ENCODE data around the gene STXBP5. TPM values are rescaled to one million over a fixed set of nuclear protein-coding genes. Genes with fewer than 3 reads are reported as not detected.

The STXBP5 gene
- total and polyA plus RNA-seq, 2 donors (not counting 1 experiment from before 2014, with no cell fraction given), result 4.6 to 24.1 TPM

DNA sequence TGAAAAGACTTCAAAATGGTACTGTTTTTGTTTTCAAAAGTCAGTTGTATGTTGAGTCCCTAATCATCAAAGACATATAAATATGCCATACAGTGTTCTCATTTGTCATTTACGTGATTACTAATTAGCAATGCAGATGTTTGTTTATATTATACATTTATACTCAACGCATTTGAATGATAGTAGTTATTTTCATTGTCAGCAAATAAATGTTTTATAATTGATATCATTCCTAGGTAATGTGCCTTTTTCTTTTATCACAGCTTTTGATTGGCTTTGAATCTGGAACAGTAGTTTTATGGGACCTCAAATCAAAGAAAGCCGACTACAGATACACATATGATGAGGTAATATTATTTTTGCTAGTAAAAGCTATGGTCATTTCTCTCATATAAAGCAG, 62.6 kb downstream of the STXBP5 start:
- CTCF ChIA-PET, result no interaction called here

DNA sequence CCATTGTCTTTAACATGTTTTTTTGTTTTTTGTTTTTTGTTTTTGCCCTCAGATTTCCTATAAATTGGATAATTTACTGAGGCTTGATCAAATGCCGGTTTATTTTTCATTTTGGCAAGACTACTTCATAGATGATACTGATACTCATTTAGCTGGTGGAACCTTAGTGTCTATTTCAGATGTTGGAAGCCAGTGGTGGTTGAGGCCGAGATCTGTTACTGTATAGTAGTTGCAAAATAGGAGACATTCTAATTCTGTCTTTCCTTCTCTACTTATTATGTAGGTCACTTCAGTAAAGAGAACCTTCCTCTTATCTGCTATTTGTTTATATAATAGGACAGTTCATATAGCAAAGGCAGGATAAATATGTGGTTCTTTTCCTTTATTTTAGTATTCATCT, 63.4 kb downstream of the STXBP5 start:
- Histone ChIP-seq H3K36me3 (replicated peaks in 1 of 2; ENCODE audit: control extremely low read depth in 1 of 2, control insufficient read depth in 1 of 2, extremely low read depth in 1 of 2, insufficient read depth in 2 of 2, low read length in 1 of 2) (peaks cover 4 to 7% of the 10 kb centered on the region in 2 experiments), H3K9me3 (ENCODE audit: control extremely low read depth in 1 of 3, control insufficient read depth in 2 of 3, insufficient read depth in 1 of 3, low read length in 2 of 3) (no peaks in the 10 kb centered on the region), H3K9ac (ENCODE audit: low read length) (no peak overlapping the region), H3K4me2 (replicated peaks; ENCODE audit: low read depth, low read length, poor library complexity, severe bottlenecking) (no peak overlapping the region), H3K4me3 (ENCODE audit: control extremely low read depth in 1 of 5, extremely low read depth in 1 of 5, insufficient read depth in 1 of 5, low read depth in 2 of 5, low read length in 4 of 5) (no peak overlapping the region), H3K4me1 (ENCODE audit: control insufficient read depth in 2 of 2, insufficient read depth in 2 of 2, low read length in 2 of 2) (no peaks in the 10 kb centered on the region), H3K27ac (ENCODE audit: low read length in 2 of 2) (no peak overlapping the region), H2AFZ (ENCODE audit: insufficient read depth, low read depth, low read length, poor library complexity, severe bottlenecking) (no peak overlapping the region), H3K79me2 (ENCODE audit: control insufficient read depth, insufficient read depth, low read length) (no peaks in the 10 kb centered on the region), H4K20me1 (ENCODE audit: control insufficient read depth, insufficient read depth, low read length, poor library complexity, severe bottlenecking) (no peaks in the 10 kb centered on the region), H3K27me3 (replicated peaks in 1 of 4; ENCODE audit: control extremely low read depth in 1 of 4, control insufficient read depth in 3 of 4, insufficient read depth in 4 of 4, low read length in 3 of 4) (no peaks in the 10 kb centered on the region)
- Mint-ChIP-seq H3K27ac (no peak overlapping the region), H3K27me3 (no peaks in the 10 kb centered on the region), H3K9me3 (ENCODE audit: insufficient read depth) (no peaks in the 10 kb centered on the region), H3K4me3 (no peak overlapping the region), H3K4me1 (no peaks in the 10 kb centered on the region)
- intact Hi-C loops (cut with micrococcal nuclease), result no loop called here
- TF ChIP-seq EZH2 (IDR thresholded peaks at IDR 0.05; ENCODE audit: borderline replicate concordance, insufficient read depth, low read depth, low read length, poor library complexity, severe bottlenecking), result no peak
- TF ChIP-seq, protein P1, sequence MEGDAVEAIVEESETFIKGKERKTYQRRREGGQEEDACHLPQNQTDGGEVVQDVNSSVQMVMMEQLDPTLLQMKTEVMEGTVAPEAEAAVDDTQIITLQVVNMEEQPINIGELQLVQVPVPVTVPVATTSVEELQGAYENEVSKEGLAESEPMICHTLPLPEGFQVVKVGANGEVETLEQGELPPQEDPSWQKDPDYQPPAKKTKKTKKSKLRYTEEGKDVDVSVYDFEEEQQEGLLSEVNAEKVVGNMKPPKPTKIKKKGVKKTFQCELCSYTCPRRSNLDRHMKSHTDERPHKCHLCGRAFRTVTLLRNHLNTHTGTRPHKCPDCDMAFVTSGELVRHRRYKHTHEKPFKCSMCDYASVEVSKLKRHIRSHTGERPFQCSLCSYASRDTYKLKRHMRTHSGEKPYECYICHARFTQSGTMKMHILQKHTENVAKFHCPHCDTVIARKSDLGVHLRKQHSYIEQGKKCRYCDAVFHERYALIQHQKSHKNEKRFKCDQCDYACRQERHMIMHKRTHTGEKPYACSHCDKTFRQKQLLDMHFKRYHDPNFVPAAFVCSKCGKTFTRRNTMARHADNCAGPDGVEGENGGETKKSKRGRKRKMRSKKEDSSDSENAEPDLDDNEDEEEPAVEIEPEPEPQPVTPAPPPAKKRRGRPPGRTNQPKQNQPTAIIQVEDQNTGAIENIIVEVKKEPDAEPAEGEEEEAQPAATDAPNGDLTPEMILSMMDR (IDR thresholded peaks at IDR 0.05), result no peak
- ChIA-PET CTCF (no interaction called here), POLR2A (no interaction called here)
- DNase-seq, result no peak
- no peak for ATAC-seq (ENCODE audit: low read depth)
- WGBS (ENCODE audit: insufficient coverage), result no CpG with 5 or more reads among the region's 2 CpGs

More for the DNA sequence above, 62.6 kb downstream of the STXBP5 start:
- Mint-ChIP-seq H3K27me3 (no peaks in the 10 kb centered on the region), H3K27ac (no peak overlapping the region), H3K9me3 (ENCODE audit: insufficient read depth) (no peaks in the 10 kb centered on the region), H3K4me1 (no peaks in the 10 kb centered on the region), H3K4me3 (no peak overlapping the region)
- ATAC-seq (ENCODE audit: low read depth) (no peak), DNase-seq (no peak)
- Histone ChIP-seq H3K36me3 (replicated peaks in 1 of 2; ENCODE audit: control extremely low read depth in 1 of 2, control insufficient read depth in 1 of 2, extremely low read depth in 1 of 2, insufficient read depth in 2 of 2, low read length in 1 of 2) (peaks cover 4 to 7% of the 10 kb centered on the region in 2 experiments), H3K4me3 (ENCODE audit: control extremely low read depth in 1 of 5, extremely low read depth in 1 of 5, insufficient read depth in 1 of 5, low read depth in 2 of 5, low read length in 4 of 5) (no peak overlapping the region), H3K4me1 (ENCODE audit: control insufficient read depth in 2 of 2, insufficient read depth in 2 of 2, low read length in 2 of 2) (no peaks in the 10 kb centered on the region), H3K27ac (ENCODE audit: low read length in 2 of 2) (no peak overlapping the region), H3K27me3 (replicated peaks in 1 of 4; ENCODE audit: control extremely low read depth in 1 of 4, control insufficient read depth in 3 of 4, insufficient read depth in 4 of 4, low read length in 3 of 4) (no peaks in the 10 kb centered on the region), H3K79me2 (ENCODE audit: control insufficient read depth, insufficient read depth, low read length) (no peaks in the 10 kb centered on the region), H4K20me1 (ENCODE audit: control insufficient read depth, insufficient read depth, low read length, poor library complexity, severe bottlenecking) (no peaks in the 10 kb centered on the region), H3K9ac (ENCODE audit: low read length) (no peak overlapping the region), H3K9me3 (ENCODE audit: control extremely low read depth in 1 of 3, control insufficient read depth in 2 of 3, insufficient read depth in 1 of 3, low read length in 2 of 3) (no peaks in the 10 kb centered on the region), H2AFZ (ENCODE audit: insufficient read depth, low read depth, low read length, poor library complexity, severe bottlenecking) (no peak overlapping the region), H3K4me2 (replicated peaks; ENCODE audit: low read depth, low read length, poor library complexity, severe bottlenecking) (no peak overlapping the region)
- POLR2A ChIA-PET, result no interaction called here
- no CpG with 5 or more reads among the region's 3 CpGs for WGBS (ENCODE audit: insufficient coverage)
- intact Hi-C loops (cut with micrococcal nuclease), result no loop called here
- TF ChIP-seq EZH2 (IDR thresholded peaks at IDR 0.05; ENCODE audit: borderline replicate concordance, insufficient read depth, low read depth, low read length, poor library complexity, severe bottlenecking), result no peak
- TF ChIP-seq, protein P1 (IDR thresholded peaks at IDR 0.05), result no peak
